Cardiac muscle cell (in vitro differentiated cells and primary cell): ENCODE results near the gene C10orf67. TPM values are rescaled to one million over a fixed set of nuclear protein-coding genes. Genes with fewer than 3 reads are reported as not detected.

Experiments
- DNase-seq, 2 donors: peaks; one replicate each; pipeline versions ENCODE4 v3.0.0 to v3.0.0-alpha.2; 2010 to 2017; ENCODE audit warnings: low read depth in 1 of 2, low spot score in 1 of 2
- H3K27ac ChIP-seq: fragments of 200-600 bp; sonication (generic); 2 replicates; pipeline ENCODE4 v1.5.1; 2016
- H3K27me3 ChIP-seq: fragments of 200-600 bp; sonication (generic); 2 replicates; pipeline ENCODE4 v1.6.0; 2016; ENCODE audit warnings: control low read depth
- H3K36me3 ChIP-seq: fragments of 200-600 bp; sonication (generic); 2 replicates; pipeline ENCODE4 v1.5.1; 2016; ENCODE audit warnings: control low read depth
- H3K4me1 ChIP-seq: fragments of 200-600 bp; sonication (generic); 2 replicates; pipeline ENCODE4 v1.8.1; 2017; ENCODE audit warnings: low read depth, mild to moderate bottlenecking, mixed run types
- H3K4me3 ChIP-seq: fragments of 200-600 bp; sonication (generic); 2 replicates; pipeline ENCODE4 v1.5.1; 2016; ENCODE audit warnings: mild to moderate bottlenecking
- H3K9me3 ChIP-seq: fragments of 200-600 bp; sonication (generic); 2 replicates; pipeline ENCODE4 v1.5.1; 2017; ENCODE audit warnings: low read depth, mild to moderate bottlenecking, control low read depth
- polyA plus RNA-seq: library from polyadenylated mRNA; unstranded; fragments of >200 nt; fragmentation: Nextera tagmentation; extraction: Ambion mirVana; gene quantifications from 2 replicates; pipeline ENCODE4 v1.2.1, GENCODE V29; 2016
- total RNA-seq: library from RNA; depleted of rRNA; stranded (reverse); fragments of >200 nt; gene quantifications from 2 replicates; pipeline ENCODE4 v1.2.3, GENCODE V29; 2016
- TF ChIP-seq, protein P1 (sequence below): IDR thresholded peaks from 2 replicates; pipeline ENCODE4 v1.5.1; 2012; ENCODE audit warnings: low read depth, mild to moderate bottlenecking, low read length

The C10orf67 gene
- total and polyA plus RNA-seq, 2 experiments from 2014 or later, result 0.16 to 0.33 TPM

DNA sequence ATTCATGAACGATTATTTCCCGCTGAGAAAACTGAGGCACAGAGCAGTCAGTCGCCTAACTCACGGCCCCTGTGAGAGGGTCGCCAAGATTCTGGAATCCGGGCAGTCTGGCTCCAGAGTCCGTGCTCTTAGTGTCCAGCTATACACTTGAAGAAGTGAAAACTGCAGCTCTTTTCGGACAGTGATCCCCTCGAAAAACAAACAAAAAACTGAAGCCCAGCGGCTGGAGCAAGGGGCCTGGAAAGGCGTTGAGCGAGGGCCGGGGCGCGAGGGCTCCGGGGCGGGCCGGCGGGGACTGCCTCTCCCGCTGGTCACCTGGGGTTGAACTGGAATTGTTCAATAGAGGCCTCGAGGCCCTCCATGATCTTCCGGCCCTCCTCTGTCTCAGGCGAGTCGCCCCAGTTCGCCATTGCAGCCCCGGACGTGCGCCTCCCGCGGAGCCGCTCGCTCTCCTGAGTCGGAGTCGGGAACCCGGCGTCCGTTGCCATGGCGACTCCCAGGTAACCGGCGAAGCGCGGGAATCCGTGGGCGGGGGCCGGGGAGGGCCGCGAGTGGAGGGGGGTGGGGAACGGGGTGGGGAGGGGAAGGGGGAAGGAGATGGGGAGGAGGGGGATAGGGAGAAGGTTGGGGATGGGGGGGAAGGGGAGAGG is 881 bp downstream of the C10orf67 start:
- no peaks in the 10 kb centered on the region for H3K36me3 ChIP-seq
- no peaks in the 10 kb centered on the region for H3K27me3 ChIP-seq
- DNase-seq, result peak; percentile 71 to 77
- no peak overlapping the region for H3K27ac ChIP-seq
- TF ChIP-seq, protein P1, sequence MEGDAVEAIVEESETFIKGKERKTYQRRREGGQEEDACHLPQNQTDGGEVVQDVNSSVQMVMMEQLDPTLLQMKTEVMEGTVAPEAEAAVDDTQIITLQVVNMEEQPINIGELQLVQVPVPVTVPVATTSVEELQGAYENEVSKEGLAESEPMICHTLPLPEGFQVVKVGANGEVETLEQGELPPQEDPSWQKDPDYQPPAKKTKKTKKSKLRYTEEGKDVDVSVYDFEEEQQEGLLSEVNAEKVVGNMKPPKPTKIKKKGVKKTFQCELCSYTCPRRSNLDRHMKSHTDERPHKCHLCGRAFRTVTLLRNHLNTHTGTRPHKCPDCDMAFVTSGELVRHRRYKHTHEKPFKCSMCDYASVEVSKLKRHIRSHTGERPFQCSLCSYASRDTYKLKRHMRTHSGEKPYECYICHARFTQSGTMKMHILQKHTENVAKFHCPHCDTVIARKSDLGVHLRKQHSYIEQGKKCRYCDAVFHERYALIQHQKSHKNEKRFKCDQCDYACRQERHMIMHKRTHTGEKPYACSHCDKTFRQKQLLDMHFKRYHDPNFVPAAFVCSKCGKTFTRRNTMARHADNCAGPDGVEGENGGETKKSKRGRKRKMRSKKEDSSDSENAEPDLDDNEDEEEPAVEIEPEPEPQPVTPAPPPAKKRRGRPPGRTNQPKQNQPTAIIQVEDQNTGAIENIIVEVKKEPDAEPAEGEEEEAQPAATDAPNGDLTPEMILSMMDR, result no peak
- peak overlapping the region; percentile 28 for H3K4me3 ChIP-seq
- H3K9me3 ChIP-seq, result no peaks in the 10 kb centered on the region
- H3K4me1 ChIP-seq, result peaks cover 21% of the 10 kb centered on the region

DNA sequence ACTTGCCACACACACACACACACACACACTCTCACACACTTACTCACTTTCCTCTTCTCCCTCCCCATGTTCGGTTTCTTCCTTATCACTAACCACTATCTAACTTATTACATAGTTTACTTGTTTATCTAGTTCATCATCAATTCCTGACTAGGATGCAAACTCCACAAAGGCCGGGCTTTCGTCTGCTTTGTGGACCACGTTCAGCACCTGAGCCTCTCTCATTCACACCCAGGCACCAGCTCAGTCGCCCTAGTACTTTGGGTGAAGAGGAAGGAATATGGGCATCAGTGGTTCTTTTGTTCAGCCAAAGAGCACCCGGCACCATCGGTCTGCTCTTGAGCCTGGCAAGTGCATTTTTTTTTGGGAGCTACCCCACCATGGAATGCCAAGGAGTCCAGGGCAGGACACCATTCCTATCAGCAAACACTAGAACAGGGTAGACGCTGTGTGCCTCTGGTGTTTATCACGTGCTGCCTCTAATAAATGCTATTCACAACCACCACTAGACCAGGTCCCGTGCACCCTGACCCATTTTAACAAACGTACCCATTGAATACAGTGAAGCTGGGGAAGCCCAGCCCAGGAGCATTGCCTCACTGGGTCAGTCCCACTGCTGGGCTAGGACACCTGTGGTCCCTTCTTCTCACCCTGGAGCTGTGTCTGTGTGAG is 2.2 kb downstream of the C10orf67 start:
- TF ChIP-seq, protein P1, result no peak
- Histone ChIP-seq H3K27me3 (no peaks in the 10 kb centered on the region), H3K4me1 (peaks cover 18% of the 10 kb centered on the region), H3K27ac (no peak overlapping the region), H3K36me3 (no peaks in the 10 kb centered on the region), H3K4me3 (no peak overlapping the region), H3K9me3 (no peaks in the 10 kb centered on the region)
- DNase-seq, result no peak

DNA sequence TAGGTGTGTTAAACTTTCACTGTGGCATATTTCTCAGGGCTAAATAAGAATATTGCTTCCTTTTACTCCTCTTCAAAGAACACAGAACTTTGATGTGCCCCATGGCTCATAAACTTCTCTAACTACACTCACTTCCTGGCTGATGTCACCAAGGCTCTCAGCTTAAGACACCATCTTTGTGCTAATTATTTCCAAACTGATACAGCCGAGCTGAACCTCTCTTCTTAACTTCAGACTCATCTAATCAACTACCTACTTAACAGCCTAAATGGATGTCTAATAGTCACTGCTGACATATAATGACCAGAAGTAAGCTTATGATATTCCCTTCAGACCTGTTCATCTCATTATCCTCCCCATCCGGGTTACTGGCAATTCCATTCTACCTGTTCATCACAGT is 3.6 kb downstream of the C10orf67 start:
- no peak overlapping the region for H3K4me3 ChIP-seq
- no peaks in the 10 kb centered on the region for H3K36me3 ChIP-seq
- TF ChIP-seq, protein P1, result no peak

DNA sequence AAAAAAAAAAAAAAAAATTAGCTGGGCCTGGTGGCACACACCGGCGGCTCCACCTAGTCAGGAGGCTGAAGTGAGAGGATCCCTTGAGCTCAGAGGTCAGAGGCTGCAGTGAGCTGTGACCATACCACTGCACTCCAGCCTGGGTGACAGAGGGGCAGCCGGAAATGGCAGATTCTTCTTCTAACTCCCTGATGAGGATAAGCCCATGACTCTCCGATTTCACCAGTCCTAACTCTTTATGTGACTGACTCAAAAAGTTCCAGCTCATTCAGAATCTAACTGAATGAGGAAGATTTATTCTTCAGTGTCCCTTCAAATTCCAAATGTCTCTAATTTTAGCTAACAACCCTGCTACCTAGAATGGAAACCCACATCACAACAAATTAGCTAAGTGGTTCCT is 4.2 kb downstream of the C10orf67 start:
- no peaks in the 10 kb centered on the region for H3K36me3 ChIP-seq
- no peak overlapping the region for H3K4me3 ChIP-seq
- no peaks in the 10 kb centered on the region for H3K9me3 ChIP-seq
- H3K27ac ChIP-seq, result no peak overlapping the region
- TF ChIP-seq, protein P1, result no peak
- no peaks in the 10 kb centered on the region for H3K27me3 ChIP-seq
- peaks cover 5% of the 10 kb centered on the region for H3K4me1 ChIP-seq
- no peak for DNase-seq

More for the DNA sequence above, 3.6 kb downstream of the C10orf67 start:
- Histone ChIP-seq H3K4me1 (peaks cover 11% of the 10 kb centered on the region), H3K27ac (no peak overlapping the region), H3K27me3 (no peaks in the 10 kb centered on the region), H3K9me3 (no peaks in the 10 kb centered on the region)
- no peak for DNase-seq

DNA sequence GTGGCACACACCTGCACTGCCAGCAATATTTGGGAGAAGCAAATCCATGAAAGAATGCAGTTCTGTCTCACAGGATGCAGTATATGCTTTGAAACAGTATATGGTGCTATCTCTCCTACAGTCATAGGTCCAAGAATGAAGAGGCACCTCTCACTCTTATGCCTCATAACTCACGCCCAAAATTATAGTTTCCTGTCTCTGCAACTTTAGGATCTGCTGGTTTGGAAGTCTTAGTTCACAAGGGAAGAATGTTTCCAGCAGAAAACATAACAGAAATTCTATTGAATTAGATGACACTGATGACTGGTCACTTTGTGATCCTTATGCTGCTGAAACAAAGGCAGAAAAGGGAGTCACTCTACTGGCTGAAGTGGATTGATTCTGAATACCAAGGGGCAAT is 5.7 kb downstream of the C10orf67 start:
- Histone ChIP-seq H3K27me3 (no peaks in the 10 kb centered on the region), H3K4me1 (no peaks in the 10 kb centered on the region), H3K9me3 (no peaks in the 10 kb centered on the region), H3K36me3 (no peaks in the 10 kb centered on the region), H3K4me3 (no peak overlapping the region), H3K27ac (no peak overlapping the region)
- DNase-seq, result no peak
- TF ChIP-seq, protein P1, result no peak
